Measurements from ENCODE around the gene ADGRF3.

- TF ChIP-seq CTCF (conservative IDR thresholded peaks at IDR 0.05): no peak
- TF ChIP-seq ZFX (IDR thresholded peaks at IDR 0.05): no peak
Measured at GRCh38 chr2:26270373-26270772, 76.2 kb downstream of the ADGRF3 start.

Measured in C4-2B (cell line).